Measurements from ENCODE around the gene P2RY2.
A peak's percentile ranks its signal among the peaks of the same experiment; 100 is the strongest.

DNA sequence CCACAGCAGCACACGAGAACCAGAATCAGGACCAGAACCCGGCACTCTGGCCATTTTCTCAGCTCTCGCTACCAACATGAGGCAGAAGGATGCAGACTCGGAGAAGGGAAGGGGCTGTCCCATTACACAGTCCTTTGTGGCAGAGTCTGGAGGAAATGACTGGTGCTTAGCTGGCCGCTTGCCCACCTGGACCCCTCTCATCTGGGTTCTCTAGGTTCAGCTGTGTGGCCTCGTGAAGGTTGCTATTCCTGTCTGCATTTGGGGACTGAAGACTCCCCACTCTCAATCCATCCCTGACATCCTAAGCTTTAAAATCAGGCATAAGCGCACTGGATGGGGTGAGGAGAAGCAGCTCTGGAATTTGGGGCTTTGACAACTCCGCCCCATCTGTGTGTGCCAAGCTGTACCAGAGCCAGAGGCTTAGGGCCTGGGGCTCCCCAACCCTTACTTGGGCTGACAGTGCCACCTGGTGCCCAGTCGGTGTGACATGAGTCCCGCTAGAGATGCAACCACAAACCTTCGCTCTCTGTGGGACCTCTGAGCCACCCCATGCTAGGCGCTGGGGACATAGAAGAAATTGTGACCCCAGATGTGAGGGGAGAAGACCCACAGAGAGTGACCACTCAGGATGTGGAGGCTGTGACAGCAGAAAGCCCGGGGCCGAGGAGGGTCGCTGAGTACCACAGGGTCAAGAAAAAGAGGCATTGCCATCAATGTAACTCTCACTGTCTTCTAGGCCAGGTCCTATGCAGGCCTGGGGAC, 40.1 kb upstream of the P2RY2 start:
- TF ChIP-seq, protein P1, sequence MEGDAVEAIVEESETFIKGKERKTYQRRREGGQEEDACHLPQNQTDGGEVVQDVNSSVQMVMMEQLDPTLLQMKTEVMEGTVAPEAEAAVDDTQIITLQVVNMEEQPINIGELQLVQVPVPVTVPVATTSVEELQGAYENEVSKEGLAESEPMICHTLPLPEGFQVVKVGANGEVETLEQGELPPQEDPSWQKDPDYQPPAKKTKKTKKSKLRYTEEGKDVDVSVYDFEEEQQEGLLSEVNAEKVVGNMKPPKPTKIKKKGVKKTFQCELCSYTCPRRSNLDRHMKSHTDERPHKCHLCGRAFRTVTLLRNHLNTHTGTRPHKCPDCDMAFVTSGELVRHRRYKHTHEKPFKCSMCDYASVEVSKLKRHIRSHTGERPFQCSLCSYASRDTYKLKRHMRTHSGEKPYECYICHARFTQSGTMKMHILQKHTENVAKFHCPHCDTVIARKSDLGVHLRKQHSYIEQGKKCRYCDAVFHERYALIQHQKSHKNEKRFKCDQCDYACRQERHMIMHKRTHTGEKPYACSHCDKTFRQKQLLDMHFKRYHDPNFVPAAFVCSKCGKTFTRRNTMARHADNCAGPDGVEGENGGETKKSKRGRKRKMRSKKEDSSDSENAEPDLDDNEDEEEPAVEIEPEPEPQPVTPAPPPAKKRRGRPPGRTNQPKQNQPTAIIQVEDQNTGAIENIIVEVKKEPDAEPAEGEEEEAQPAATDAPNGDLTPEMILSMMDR (conservative IDR thresholded peaks at IDR 0.05 in 1 of 2, IDR thresholded peaks at IDR 0.05 in 1 of 2; ENCODE audit: extremely low read depth in 1 of 2, insufficient read depth in 1 of 2, low read depth in 1 of 2, low read length in 2 of 2) = peak; percentile 54 to 89
- no peak for TF ChIP-seq EZH2 (IDR thresholded peaks at IDR 0.05; ENCODE audit: borderline replicate concordance, low read length)
